Heart right ventricle (tissue), 16 donors: ENCODE results near the gene ZNF319. TPM values are rescaled to one million over a fixed set of nuclear protein-coding genes. Genes with fewer than 3 reads are reported as not detected.

Experiments
- ATAC-seq, 8 donors: fragments of 200-7000 bp; cut with Tn5 transposase; one replicate each; pipeline ENCODE4 v1.9.1; 2020; ENCODE audit warnings: mild to moderate bottlenecking in 8 of 8, moderate library complexity in 8 of 8, moderate number of reproducible peaks in 1 of 8
- DNase-seq, 2 donors: peaks; one replicate each; pipeline ENCODE4 v3.0.0-alpha.2; 2020
- H3K27ac ChIP-seq, 10 donors: fragments of 200-600 bp; sonication (generic) in 2 of 10; one replicate each; pipeline versions ENCODE4 v1.5.0 to v1.8.0; 2020 to 2022; ENCODE audit warnings: mild to moderate bottlenecking in 3 of 10
- H3K27me3 ChIP-seq, 7 donors: fragments of 200-600 bp; one replicate each; pipeline ENCODE4 v1.8.0; 2021 to 2022; ENCODE audit warnings: mild to moderate bottlenecking in 2 of 7
- H3K36me3 ChIP-seq, 9 donors: fragments of 200-600 bp; sonication (generic) in 1 of 9; one replicate each; pipeline versions ENCODE4 v1.5.0 to v1.8.0; 2020 to 2022; ENCODE audit warnings: mild to moderate bottlenecking in 2 of 9
- H3K4me1 ChIP-seq, 9 donors: fragments of 200-600 bp; sonication (generic) in 1 of 9; one replicate each; pipeline versions ENCODE4 v1.5.0 to v1.8.0; 2020 to 2022; ENCODE audit warnings: mild to moderate bottlenecking in 4 of 9
- H3K4me3 ChIP-seq, 10 donors: fragments of 200-600 bp; sonication (generic) in 2 of 10; one replicate each; pipeline versions ENCODE4 v1.5.0 to v1.8.0; 2020 to 2022; ENCODE audit warnings: mild to moderate bottlenecking in 7 of 10, moderate library complexity in 2 of 10
- H3K9me3 ChIP-seq, 11 donors: fragments of 200-600 bp in 10 of 11; sonication (generic) in 2 of 11; one replicate each; pipeline versions ENCODE4 v1.5.0 to v1.8.0; 2013 to 2022; ENCODE audit warnings: mild to moderate bottlenecking in 2 of 11, control low read depth in 1 of 11, moderate library complexity in 1 of 11
- CTCF ChIP-seq, 9 donors: fragments of 200-600 bp; sonication (generic) in 2 of 9; IDR thresholded peaks; one replicate each; pipeline versions ENCODE4 v1.5.0 to v1.8.0; 2021 to 2022; ENCODE audit warnings: antibody characterized with exemption in 9 of 9, mild to moderate bottlenecking in 5 of 9, moderate library complexity in 1 of 9
- WGBS, 2 donors: extraction: QIAGEN DNeasy Blood & Tissue Kit; methylation state at CpG; one replicate each; pipeline ENCODE4 v1.1.7; 2013; ENCODE audit warnings: inconsistent platforms in 1 of 2; 5-methylcytosine and 5-hydroxymethylcytosine counted together
- intact Hi-C, 10 donors: fragments of 100-400 bp; cut with DNase I; formaldehyde crosslinking; loops; one replicate each; pipeline versions ENCODE4 v1.11.1 to v1.14.2; 2022
- polyA plus RNA-seq, 2 donors: library from polyadenylated mRNA; stranded (reverse); fragments of 200-250 nt; gene quantifications; one replicate each; pipeline ENCODE4 v1.2.3, GENCODE V29; 2013
- total RNA-seq, 10 donors: library from RNA; stranded (reverse); fragmentation: NEBNext Ultra II Directional in 3 of 10; extraction: Animal tissue kit (Norgen Biotek cat#: 25700) in 3 of 10; gene quantifications; one replicate each; pipeline versions ENCODE4 v1.2.1 to v1.2.4, GENCODE V29; 2021 to 2023
- donor health status: Arrhythmogenic right ventricular cardiomyopathy.
- donor health status: ischemic (EF 13 %, LVEDD 7.1; RV severe dilation, severe dysfunction).
- donor health status: healthy with polysubstance abuse.
- donor health status: DM: no; HTN: yes; CAD: no.
- donor health status: DM: no; HTN: no; CAD: no.
- donor health status: ischemic (EF 25% LVEDD 6.9; RV normal size, moderate dysfunction).
- donor health status: ischemic (EF 25% LVEDD 5.7; RV mildly dilated, moderate dysfunction).
- donor health status: healthy.
- donor health status: DM: yes; HTN: yes; CAD: no.
- donor health status: Ischemic cardiomyopathy.
- donor health status: ischemic (EF 35%, LVEDD 5.7; RV mildly dilated, moderate dysfunction).
- donor health status: nonischemic (EF 11% LVEDD 7.7; RV severe dilation, severe dysfunction).
- donor health status: DM: yes; HTN: yes; CAD: no.
- donor health status: PGD.
- donor health status: ischemic (EF 29% LVEDD 5.4; RV normal size, mild dysfunction).
- donor health status: nonischemic (EF 23%, LVEDD 6.1; RV moderate dilation, normal function).

The ZNF319 gene
- total and polyA plus RNA-seq, 12 donors = 3.5 to 11.3 (median 7.5) TPM

GRCh38 chr16:57969451-57970123 is 30.9 kb downstream of the ZNF319 start:
- ATAC-seq = no peak
- Histone ChIP-seq H3K4me1 (no peaks in the 10 kb centered on the region), H3K27me3 (no peaks in the 10 kb centered on the region), H3K36me3 (no peaks in the 10 kb centered on the region), H3K9me3 (no peaks in the 10 kb centered on the region), H3K4me3 (no peak overlapping the region), H3K27ac (no peak overlapping the region)
- no peak for DNase-seq
- intact Hi-C loops = no loop called here
- WGBS, 2 donors = 78 to 81% methylated on average over 10 of the region's 10 CpGs
- no peak for TF ChIP-seq CTCF (IDR thresholded peaks at IDR 0.05)

GRCh38 chr16:57967916-57968315 is 32.6 kb downstream of the ZNF319 start:
- ATAC-seq = no peak
- TF ChIP-seq CTCF (IDR thresholded peaks at IDR 0.05) = no peak

GRCh38 chr16:57966986-57967385 is 33.5 kb downstream of the ZNF319 start:
- no peak overlapping the region for H3K4me3 ChIP-seq
- WGBS, 2 donors = 80 to 81% methylated on average over 9 of the region's 9 CpGs
- H3K36me3 ChIP-seq = no peaks in the 10 kb centered on the region
- TF ChIP-seq CTCF (IDR thresholded peaks at IDR 0.05) = no peak
- H3K4me1 ChIP-seq = no peaks in the 10 kb centered on the region
- DNase-seq = no peak
- intact Hi-C loops = no loop called here
- no peak for ATAC-seq
- H3K27me3 ChIP-seq = no peaks in the 10 kb centered on the region
- no peak overlapping the region for H3K27ac ChIP-seq
- no peaks in the 10 kb centered on the region for H3K9me3 ChIP-seq

More at GRCh38 chr16:57967916-57968315, 32.6 kb downstream of the ZNF319 start:
- Histone ChIP-seq H3K4me1 (no peaks in the 10 kb centered on the region), H3K27me3 (no peaks in the 10 kb centered on the region), H3K4me3 (no peak overlapping the region), H3K27ac (no peak overlapping the region), H3K36me3 (no peaks in the 10 kb centered on the region), H3K9me3 (no peaks in the 10 kb centered on the region)
- intact Hi-C loops = no loop called here
- no peak for DNase-seq

GRCh38 chr16:57966204-57966771 is 34.2 kb downstream of the ZNF319 start:
- 54 to 55% methylated on average over 4 of the region's 4 CpGs for WGBS, 2 donors
- no peaks in the 10 kb centered on the region for H3K9me3 ChIP-seq
- intact Hi-C loops = no loop called here
- TF ChIP-seq CTCF (IDR thresholded peaks at IDR 0.05) = no peak
- no peaks in the 10 kb centered on the region for H3K27me3 ChIP-seq
- DNase-seq = no peak
- no peak overlapping the region for H3K4me3 ChIP-seq
- H3K36me3 ChIP-seq = no peaks in the 10 kb centered on the region
- ATAC-seq = no peak
- no peak overlapping the region for H3K27ac ChIP-seq
- H3K4me1 ChIP-seq = no peaks in the 10 kb centered on the region
